ENCODE data around the gene IL17RD.

DNA sequence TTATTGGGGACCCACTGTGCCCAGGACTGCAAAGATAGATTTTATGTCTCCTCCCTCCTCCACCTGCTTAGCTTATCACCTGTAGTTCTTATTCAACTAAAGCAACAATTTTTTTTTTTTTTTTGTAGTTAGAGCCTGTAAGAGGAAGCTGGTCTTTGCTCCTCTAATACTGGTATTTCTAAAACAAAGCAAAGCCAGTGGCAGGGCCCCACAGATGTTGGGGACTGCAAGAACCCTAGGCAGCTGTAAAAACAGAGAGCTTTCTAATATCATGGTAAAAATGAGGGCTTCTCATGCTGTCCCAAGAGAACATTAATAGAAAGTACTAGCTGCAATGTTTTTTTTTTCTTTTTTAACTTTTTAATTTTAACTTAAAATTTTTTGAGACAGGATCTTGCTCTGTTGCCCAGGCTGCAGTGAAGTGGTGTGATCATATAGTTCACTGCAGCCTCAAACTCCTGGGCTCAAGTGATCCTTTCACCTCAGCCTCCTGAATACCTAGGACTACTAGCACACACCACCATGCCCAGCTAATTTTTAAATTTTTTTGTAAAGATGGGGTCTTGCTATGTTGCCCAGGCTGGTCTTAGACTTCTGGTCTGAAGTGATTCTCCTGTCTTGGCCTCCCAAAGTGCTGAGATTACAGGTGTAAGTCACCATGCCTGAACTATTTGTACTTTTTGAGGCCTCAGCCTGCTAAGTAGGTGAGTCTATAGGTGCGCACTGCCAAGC lies 77.6 kb downstream of the IL17RD start:
- TF ChIP-seq, protein P1, sequence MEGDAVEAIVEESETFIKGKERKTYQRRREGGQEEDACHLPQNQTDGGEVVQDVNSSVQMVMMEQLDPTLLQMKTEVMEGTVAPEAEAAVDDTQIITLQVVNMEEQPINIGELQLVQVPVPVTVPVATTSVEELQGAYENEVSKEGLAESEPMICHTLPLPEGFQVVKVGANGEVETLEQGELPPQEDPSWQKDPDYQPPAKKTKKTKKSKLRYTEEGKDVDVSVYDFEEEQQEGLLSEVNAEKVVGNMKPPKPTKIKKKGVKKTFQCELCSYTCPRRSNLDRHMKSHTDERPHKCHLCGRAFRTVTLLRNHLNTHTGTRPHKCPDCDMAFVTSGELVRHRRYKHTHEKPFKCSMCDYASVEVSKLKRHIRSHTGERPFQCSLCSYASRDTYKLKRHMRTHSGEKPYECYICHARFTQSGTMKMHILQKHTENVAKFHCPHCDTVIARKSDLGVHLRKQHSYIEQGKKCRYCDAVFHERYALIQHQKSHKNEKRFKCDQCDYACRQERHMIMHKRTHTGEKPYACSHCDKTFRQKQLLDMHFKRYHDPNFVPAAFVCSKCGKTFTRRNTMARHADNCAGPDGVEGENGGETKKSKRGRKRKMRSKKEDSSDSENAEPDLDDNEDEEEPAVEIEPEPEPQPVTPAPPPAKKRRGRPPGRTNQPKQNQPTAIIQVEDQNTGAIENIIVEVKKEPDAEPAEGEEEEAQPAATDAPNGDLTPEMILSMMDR (IDR thresholded peaks at IDR 0.05 in 2 of 3, conservative IDR thresholded peaks at IDR 0.05 in 1 of 3; ENCODE audit: insufficient read depth in 2 of 3, low read depth in 1 of 3, low read length in 3 of 3) = no peak
- TF ChIP-seq CSDE1 (IDR thresholded peaks at IDR 0.05) (no peak), TRIM24 (IDR thresholded peaks at IDR 0.05) (no peak), GABPB2 (CRISPR knock-in tag; conservative IDR thresholded peaks at IDR 0.05) (no peak), MXI1 (IDR thresholded peaks at IDR 0.05; ENCODE audit: low read depth, low read length) (no peak), ZNF24 (IDR thresholded peaks at IDR 0.05) (no peak), CREM (IDR thresholded peaks at IDR 0.05; ENCODE audit: low read depth) (no peak), RFX5 (IDR thresholded peaks at IDR 0.05; ENCODE audit: low read depth, low read length) (no peak), E2F3 (CRISPR knock-in tag; IDR thresholded peaks at IDR 0.05) (no peak), NFXL1 (CRISPR knock-in tag; IDR thresholded peaks at IDR 0.05) (no peak)

All from K562 (cell line).